Activated naive CD8-positive, alpha-beta T cell treated with anti-CD3 and anti-CD28 coated beads, Interleukin-2, amount 50 U/mL, for 16 hours (primary cell): ENCODE data around the gene EPB41L1.

Experiments used
- DNase-seq: peaks from one replicate; pipeline ENCODE4 v3.0.0-alpha.2; 2020; ENCODE audit warnings: low read depth, low spot score

Gene EPB41L1

GRCh38 chr20:36155629-36155971 lies 1.1 kb downstream of the EPB41L1 start:
- no peak for DNase-seq

- no peak for DNase-seq
Observed at GRCh38 chr20:36155991-36156390, 1.5 kb downstream of the EPB41L1 start.

- DNase-seq: no peak
Observed at GRCh38 chr20:36157610-36158009, 3.1 kb downstream of the EPB41L1 start.

- no peak for DNase-seq
Observed at GRCh38 chr20:36158160-36158741, 3.7 kb downstream of the EPB41L1 start.

GRCh38 chr20:36159833-36160232 lies 5.3 kb downstream of the EPB41L1 start:
- no peak for DNase-seq

GRCh38 chr20:36162272-36162966 lies 7.9 kb downstream of the EPB41L1 start:
- no peak for DNase-seq

- no peak for DNase-seq
Observed at GRCh38 chr20:36167902-36168503, 13.5 kb downstream of the EPB41L1 start.

- DNase-seq: no peak
Observed at GRCh38 chr20:36170542-36171215, 16.1 kb downstream of the EPB41L1 start.

GRCh38 chr20:36173451-36173933 lies 19.0 kb downstream of the EPB41L1 start:
- no peak for DNase-seq

- DNase-seq: no peak
Observed at GRCh38 chr20:36175016-36175415, 20.5 kb downstream of the EPB41L1 start.

- DNase-seq: no peak
Observed at GRCh38 chr20:36175475-36175995, 21.0 kb downstream of the EPB41L1 start.

- DNase-seq: no peak
Observed at GRCh38 chr20:36177716-36178115, 23.2 kb downstream of the EPB41L1 start.

GRCh38 chr20:36179170-36179945 lies 24.8 kb downstream of the EPB41L1 start:
- DNase-seq: no peak

GRCh38 chr20:36180323-36180722 lies 25.8 kb downstream of the EPB41L1 start:
- no peak for DNase-seq

- no peak for DNase-seq
Observed at GRCh38 chr20:36181934-36182603, 27.5 kb downstream of the EPB41L1 start.

- DNase-seq: no peak
Observed at GRCh38 chr20:36182604-36183154, 28.1 kb downstream of the EPB41L1 start.

- no peak for DNase-seq
Observed at GRCh38 chr20:36183155-36183944, 28.8 kb downstream of the EPB41L1 start.

- no peak for DNase-seq
Observed at GRCh38 chr20:36184816-36185776, 30.6 kb downstream of the EPB41L1 start.
